ENCODE results near the gene URM1. TPM values are rescaled to one million over a fixed set of nuclear protein-coding genes. Genes with fewer than 3 reads are reported as not detected.

URM1 gene
- polyA plus RNA-seq, 2 of the 4 experiments (the other 2 are of a cell fraction), result 43.6 to 50.6 TPM

- TF ChIP-seq, protein P1, sequence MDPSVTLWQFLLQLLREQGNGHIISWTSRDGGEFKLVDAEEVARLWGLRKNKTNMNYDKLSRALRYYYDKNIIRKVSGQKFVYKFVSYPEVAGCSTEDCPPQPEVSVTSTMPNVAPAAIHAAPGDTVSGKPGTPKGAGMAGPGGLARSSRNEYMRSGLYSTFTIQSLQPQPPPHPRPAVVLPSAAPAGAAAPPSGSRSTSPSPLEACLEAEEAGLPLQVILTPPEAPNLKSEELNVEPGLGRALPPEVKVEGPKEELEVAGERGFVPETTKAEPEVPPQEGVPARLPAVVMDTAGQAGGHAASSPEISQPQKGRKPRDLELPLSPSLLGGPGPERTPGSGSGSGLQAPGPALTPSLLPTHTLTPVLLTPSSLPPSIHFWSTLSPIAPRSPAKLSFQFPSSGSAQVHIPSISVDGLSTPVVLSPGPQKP (IDR thresholded peaks at IDR 0.05; ENCODE audit: low read depth, low read length), result no peak
- TF ChIP-seq RARB (CRISPR knock-in tag; IDR thresholded peaks at IDR 0.05) (no peak), HEYL (CRISPR knock-in tag; IDR thresholded peaks at IDR 0.05) (no peak), MAFK (IDR thresholded peaks at IDR 0.05; ENCODE audit: partially characterized antibody) (no peak), CHD2 (IDR thresholded peaks at IDR 0.05; ENCODE audit: low read length, partially characterized antibody) (no peak), HOXA7 (CRISPR knock-in tag; IDR thresholded peaks at IDR 0.05) (no peak), RFX5 (IDR thresholded peaks at IDR 0.05) (no peak), CEBPB (IDR thresholded peaks at IDR 0.05) (no peak), SMC3 (IDR thresholded peaks at IDR 0.05) (no peak), NPAS2 (CRISPR knock-in tag; IDR thresholded peaks at IDR 0.05; ENCODE audit: borderline replicate concordance) (no peak), MYC (IDR thresholded peaks at IDR 0.05; ENCODE audit: borderline replicate concordance, low read length) (no peak), ZNF302 (CRISPR knock-in tag; IDR thresholded peaks at IDR 0.05) (no peak), EHF (CRISPR knock-in tag; IDR thresholded peaks at IDR 0.05) (no peak)
- TF ChIP-seq, protein P2, sequence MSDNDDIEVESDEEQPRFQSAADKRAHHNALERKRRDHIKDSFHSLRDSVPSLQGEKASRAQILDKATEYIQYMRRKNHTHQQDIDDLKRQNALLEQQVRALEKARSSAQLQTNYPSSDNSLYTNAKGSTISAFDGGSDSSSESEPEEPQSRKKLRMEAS (IDR thresholded peaks at IDR 0.05), result no peak
- TF ChIP-seq, protein P3, sequence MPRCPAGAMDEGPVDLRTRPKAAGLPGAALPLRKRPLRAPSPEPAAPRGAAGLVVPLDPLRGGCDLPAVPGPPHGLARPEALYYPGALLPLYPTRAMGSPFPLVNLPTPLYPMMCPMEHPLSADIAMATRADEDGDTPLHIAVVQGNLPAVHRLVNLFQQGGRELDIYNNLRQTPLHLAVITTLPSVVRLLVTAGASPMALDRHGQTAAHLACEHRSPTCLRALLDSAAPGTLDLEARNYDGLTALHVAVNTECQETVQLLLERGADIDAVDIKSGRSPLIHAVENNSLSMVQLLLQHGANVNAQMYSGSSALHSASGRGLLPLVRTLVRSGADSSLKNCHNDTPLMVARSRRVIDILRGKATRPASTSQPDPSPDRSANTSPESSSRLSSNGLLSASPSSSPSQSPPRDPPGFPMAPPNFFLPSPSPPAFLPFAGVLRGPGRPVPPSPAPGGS (IDR thresholded peaks at IDR 0.05), result no peak
- H3K27ac ChIP-seq, result no peak overlapping the region
- no peaks in the 10 kb centered on the region for H3K4me1 ChIP-seq
- WGBS (ENCODE audit: missing lambda C conversion rate), result 87% methylated on average over 6 of the region's 6 CpGs
- ChIA-PET POLR2A (no interaction called here), CTCF (interaction anchor here (0.7 to 4.4 kb wide), 7 partner anchors 8 to 54 kb away, joined by 3 to 38 read pairs (median 4); no protein-coding TSS in a partner anchor)
- no peak for FAIRE-seq
- no peak overlapping the region for H3K4me3 ChIP-seq
- no peak overlapping the region for H3K4me2 ChIP-seq
- DNase-seq (ENCODE audit: low read depth in 1 of 2, low spot score in 1 of 2), result no peak
- ATAC-seq, result no peak
- no peaks in the 10 kb centered on the region for H3K9me3 ChIP-seq
Measured at GRCh38 chr9:128349772-128350171, 21.4 kb upstream of the URM1 start.

DNA sequence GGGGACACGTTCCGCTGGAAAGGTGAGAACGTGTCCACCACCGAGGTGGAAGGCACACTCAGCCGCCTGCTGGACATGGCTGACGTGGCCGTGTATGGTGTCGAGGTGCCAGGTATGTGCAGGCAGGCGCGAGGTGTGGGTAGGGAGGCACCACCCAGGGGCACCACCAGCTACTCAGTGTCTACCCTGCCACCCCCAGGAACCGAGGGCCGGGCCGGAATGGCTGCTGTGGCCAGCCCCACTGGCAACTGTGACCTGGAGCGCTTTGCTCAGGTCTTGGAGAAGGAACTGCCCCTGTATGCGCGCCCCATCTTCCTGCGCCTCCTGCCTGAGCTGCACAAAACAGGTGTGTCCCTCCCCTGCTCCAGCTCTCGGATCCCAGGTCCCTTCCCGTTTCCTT lies 15.7 kb upstream of the URM1 start:
- ChIA-PET POLR2A (no interaction called here), CTCF (interaction anchor here (1.0 to 15.6 kb wide), 4 partner anchors 11 to 104 kb away, joined by 3 to 182 read pairs (median 66); no protein-coding TSS in a partner anchor)
- Histone ChIP-seq H3K4me1 (no peaks in the 10 kb centered on the region), H3K4me3 (no peak overlapping the region), H3K4me2 (no peak overlapping the region), H3K27ac (no peak overlapping the region), H3K9me3 (no peaks in the 10 kb centered on the region)
- ATAC-seq (no peak), DNase-seq (ENCODE audit: low read depth in 1 of 2, low spot score in 1 of 2) (no peak), FAIRE-seq (no peak)
- TF ChIP-seq ZFP36 (IDR thresholded peaks at IDR 0.05; ENCODE audit: borderline replicate concordance, partially characterized antibody) (no peak), NFE2L2 (conservative IDR thresholded peaks at IDR 0.05; ENCODE audit: low read length) (no peak), MYC (IDR thresholded peaks at IDR 0.05; ENCODE audit: borderline replicate concordance, low read length) (no peak), SREBF2 (IDR thresholded peaks at IDR 0.05) (no peak), FOSB (CRISPR knock-in tag; IDR thresholded peaks at IDR 0.05) (no peak), POLR2AphosphoS2 (conservative IDR thresholded peaks at IDR 0.05; ENCODE audit: low read length) (no peak), ZSCAN20 (CRISPR knock-in tag; IDR thresholded peaks at IDR 0.05) (no peak), RAD21 (conservative IDR thresholded peaks at IDR 0.05 in 1 of 2, IDR thresholded peaks at IDR 0.05 in 1 of 2) (no peak)
- 98% methylated on average over 19 of the region's 19 CpGs for WGBS (ENCODE audit: missing lambda C conversion rate)

- no peak overlapping the region for H3K27ac ChIP-seq
- POLR2A ChIA-PET, result interaction anchor here (0.5 kb wide), 1 partner anchor 63 kb away, joined by 4 read pairs; no protein-coding TSS in a partner anchor
- H3K4me2 ChIP-seq, result no peak overlapping the region
- 81% methylated on average over 8 of the region's 8 CpGs for WGBS (ENCODE audit: missing lambda C conversion rate)
- no peak overlapping the region for H3K4me3 ChIP-seq
- H3K9me3 ChIP-seq, result no peaks in the 10 kb centered on the region
- ATAC-seq (no peak), FAIRE-seq (no peak), DNase-seq (ENCODE audit: low read depth in 1 of 2, low spot score in 1 of 2) (no peak)
- CTCF ChIA-PET, result interaction anchor here (0.9 to 15.6 kb wide), 4 partner anchors 14 to 344 kb away, joined by 3 to 182 read pairs (median 66); partner anchors contain the start of gene PKN3
- H3K4me1 ChIP-seq, result peaks cover 13% of the 10 kb centered on the region
- no peak for TF ChIP-seq TP53 (CRISPR knock-in tag; IDR thresholded peaks at IDR 0.05)
- TF ChIP-seq SMC3 (IDR thresholded peaks at IDR 0.05), result no peak
- TF ChIP-seq MYC (IDR thresholded peaks at IDR 0.05; ENCODE audit: borderline replicate concordance, low read length), result no peak
- no peak for TF ChIP-seq HES2 (IDR thresholded peaks at IDR 0.05)
- TF ChIP-seq USF2 (IDR thresholded peaks at IDR 0.05), result no peak
- TF ChIP-seq CBX8 (IDR thresholded peaks at IDR 0.05), result no peak
- TF ChIP-seq CHD4 (IDR thresholded peaks at IDR 0.05; ENCODE audit: borderline replicate concordance), result no peak
- no peak for TF ChIP-seq ZNF302 (CRISPR knock-in tag; IDR thresholded peaks at IDR 0.05)
- TF ChIP-seq, protein P4, sequence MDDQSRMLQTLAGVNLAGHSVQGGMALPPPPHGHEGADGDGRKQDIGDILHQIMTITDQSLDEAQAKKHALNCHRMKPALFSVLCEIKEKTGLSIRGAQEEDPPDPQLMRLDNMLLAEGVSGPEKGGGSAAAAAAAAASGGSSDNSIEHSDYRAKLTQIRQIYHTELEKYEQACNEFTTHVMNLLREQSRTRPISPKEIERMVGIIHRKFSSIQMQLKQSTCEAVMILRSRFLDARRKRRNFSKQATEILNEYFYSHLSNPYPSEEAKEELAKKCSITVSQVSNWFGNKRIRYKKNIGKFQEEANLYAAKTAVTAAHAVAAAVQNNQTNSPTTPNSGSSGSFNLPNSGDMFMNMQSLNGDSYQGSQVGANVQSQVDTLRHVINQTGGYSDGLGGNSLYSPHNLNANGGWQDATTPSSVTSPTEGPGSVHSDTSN (IDR thresholded peaks at IDR 0.05), result no peak
- TF ChIP-seq POLR2A (IDR thresholded peaks at IDR 0.05; ENCODE audit: low read length), result no peak
- no peak for TF ChIP-seq ZFP36 (IDR thresholded peaks at IDR 0.05; ENCODE audit: borderline replicate concordance, partially characterized antibody)
- TF ChIP-seq, protein P5, sequence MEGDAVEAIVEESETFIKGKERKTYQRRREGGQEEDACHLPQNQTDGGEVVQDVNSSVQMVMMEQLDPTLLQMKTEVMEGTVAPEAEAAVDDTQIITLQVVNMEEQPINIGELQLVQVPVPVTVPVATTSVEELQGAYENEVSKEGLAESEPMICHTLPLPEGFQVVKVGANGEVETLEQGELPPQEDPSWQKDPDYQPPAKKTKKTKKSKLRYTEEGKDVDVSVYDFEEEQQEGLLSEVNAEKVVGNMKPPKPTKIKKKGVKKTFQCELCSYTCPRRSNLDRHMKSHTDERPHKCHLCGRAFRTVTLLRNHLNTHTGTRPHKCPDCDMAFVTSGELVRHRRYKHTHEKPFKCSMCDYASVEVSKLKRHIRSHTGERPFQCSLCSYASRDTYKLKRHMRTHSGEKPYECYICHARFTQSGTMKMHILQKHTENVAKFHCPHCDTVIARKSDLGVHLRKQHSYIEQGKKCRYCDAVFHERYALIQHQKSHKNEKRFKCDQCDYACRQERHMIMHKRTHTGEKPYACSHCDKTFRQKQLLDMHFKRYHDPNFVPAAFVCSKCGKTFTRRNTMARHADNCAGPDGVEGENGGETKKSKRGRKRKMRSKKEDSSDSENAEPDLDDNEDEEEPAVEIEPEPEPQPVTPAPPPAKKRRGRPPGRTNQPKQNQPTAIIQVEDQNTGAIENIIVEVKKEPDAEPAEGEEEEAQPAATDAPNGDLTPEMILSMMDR (IDR thresholded peaks at IDR 0.05), result no peak
Measured at GRCh38 chr9:128358090-128358489, 13.1 kb upstream of the URM1 start.

Measured in A549 (cell line).